ENCODE measurements around the gene SRPK3. TPM values are rescaled to one million over a fixed set of nuclear protein-coding genes. Genes with fewer than 3 reads are reported as not detected.

Gene SRPK3
- total RNA-seq, 6 experiments from 2014 or later = 0.14 to 0.51 (median 0.27) TPM

DNA sequence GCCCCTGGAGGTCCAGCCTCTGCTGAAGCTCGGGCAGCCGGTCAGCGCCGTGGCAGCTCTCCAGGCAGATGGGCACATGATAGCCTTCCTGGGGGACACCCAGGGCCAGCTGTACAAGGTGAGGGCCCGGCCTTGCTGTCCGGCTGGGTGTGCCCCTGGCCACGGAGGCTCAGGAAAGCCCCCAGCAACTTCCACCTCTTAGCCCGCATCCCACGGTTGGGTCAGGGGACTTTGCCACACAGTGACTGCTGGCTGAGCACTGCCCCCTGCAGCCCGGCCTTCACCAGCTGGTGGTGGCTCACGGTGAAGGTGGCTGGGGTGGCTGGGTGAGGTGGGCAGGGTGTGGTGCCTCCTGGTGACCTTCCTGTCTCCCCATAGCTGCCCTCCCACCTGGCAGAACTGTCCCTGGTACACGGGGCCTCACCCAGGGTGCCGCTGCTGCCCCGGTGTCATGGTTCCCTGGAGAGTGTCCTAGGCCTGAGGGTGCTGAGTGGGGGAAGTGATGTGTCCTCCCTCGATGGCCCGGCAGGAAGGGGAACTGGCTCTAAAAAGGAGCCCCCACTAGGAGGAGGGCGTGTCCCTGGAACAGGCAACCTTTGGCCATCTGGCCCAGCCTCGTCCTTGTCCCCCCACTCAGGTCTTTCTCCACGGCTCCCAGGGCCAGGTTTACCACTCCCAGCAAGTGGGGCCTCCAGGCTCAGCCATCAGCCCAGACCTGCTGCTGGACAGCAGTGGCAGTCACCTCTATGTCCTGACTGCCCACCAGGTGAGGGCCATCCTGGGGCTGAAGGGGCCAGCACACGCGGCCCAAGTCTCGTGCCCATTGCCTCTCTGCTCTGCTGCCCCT, 12.3 kb upstream of the SRPK3 start:
- Mint-ChIP-seq H3K4me3 (no peak overlapping the region), H3K27me3 (ENCODE audit: insufficient read depth) (no peaks in the 10 kb centered on the region), H3K4me1 (ENCODE audit: low read depth) (peaks cover 7% of the 10 kb centered on the region; the same call in 1 of the 2 replicates), H3K27ac (no peak overlapping the region), H3K9me3 (no peaks in the 10 kb centered on the region), H3K36me3 (ENCODE audit: low read depth) (no peaks in the 10 kb centered on the region)
- no peak for DNase-seq
- TF ChIP-seq, protein P1, sequence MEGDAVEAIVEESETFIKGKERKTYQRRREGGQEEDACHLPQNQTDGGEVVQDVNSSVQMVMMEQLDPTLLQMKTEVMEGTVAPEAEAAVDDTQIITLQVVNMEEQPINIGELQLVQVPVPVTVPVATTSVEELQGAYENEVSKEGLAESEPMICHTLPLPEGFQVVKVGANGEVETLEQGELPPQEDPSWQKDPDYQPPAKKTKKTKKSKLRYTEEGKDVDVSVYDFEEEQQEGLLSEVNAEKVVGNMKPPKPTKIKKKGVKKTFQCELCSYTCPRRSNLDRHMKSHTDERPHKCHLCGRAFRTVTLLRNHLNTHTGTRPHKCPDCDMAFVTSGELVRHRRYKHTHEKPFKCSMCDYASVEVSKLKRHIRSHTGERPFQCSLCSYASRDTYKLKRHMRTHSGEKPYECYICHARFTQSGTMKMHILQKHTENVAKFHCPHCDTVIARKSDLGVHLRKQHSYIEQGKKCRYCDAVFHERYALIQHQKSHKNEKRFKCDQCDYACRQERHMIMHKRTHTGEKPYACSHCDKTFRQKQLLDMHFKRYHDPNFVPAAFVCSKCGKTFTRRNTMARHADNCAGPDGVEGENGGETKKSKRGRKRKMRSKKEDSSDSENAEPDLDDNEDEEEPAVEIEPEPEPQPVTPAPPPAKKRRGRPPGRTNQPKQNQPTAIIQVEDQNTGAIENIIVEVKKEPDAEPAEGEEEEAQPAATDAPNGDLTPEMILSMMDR (IDR thresholded peaks at IDR 0.05) = no peak; the same call in 1 of the 2 replicates

DNA sequence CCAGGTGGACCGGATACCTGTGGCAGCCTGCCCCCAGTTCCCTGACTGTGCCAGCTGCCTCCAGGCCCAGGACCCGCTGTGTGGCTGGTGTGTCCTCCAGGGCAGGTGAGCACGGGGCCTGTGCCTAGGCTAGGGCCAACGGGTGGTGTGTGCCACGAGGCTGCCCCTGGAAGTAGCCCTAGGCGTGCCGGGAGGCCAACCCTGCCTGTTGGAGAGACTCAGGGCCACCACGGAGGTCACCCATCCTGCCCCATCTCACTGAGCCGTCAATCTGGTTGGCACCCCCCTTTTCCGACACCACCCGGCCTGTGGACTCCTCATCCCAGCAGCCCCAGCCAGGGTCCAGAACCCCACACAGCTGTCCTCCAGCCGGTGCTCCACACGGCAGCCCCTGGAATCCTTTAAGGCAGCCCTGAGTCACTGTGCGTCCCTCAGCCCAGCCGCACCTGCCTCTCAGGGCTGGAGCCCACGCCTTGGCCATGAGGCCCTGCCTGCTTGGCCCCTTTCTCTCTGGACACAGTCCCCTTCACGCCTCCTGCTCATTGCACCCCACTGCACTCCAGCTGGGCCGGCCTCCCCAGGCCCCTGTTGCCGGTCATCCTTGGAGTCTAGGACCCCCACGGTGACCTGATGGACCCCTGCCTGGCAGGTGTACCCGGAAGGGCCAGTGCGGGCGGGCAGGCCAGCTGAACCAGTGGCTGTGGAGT, 11.5 kb upstream of the SRPK3 start:
- H3K27ac Mint-ChIP-seq = no peak overlapping the region
- peaks cover 7% of the 10 kb centered on the region; the same call in 1 of the 2 replicates for H3K4me1 Mint-ChIP-seq (ENCODE audit: low read depth)
- no peak for DNase-seq
- H3K27me3 Mint-ChIP-seq (ENCODE audit: insufficient read depth) = no peaks in the 10 kb centered on the region
- no peaks in the 10 kb centered on the region for H3K36me3 Mint-ChIP-seq (ENCODE audit: low read depth)
- TF ChIP-seq, protein P1 (IDR thresholded peaks at IDR 0.05) = no peak
- H3K4me3 Mint-ChIP-seq = no peak overlapping the region
- no peaks in the 10 kb centered on the region for H3K9me3 Mint-ChIP-seq

DNA sequence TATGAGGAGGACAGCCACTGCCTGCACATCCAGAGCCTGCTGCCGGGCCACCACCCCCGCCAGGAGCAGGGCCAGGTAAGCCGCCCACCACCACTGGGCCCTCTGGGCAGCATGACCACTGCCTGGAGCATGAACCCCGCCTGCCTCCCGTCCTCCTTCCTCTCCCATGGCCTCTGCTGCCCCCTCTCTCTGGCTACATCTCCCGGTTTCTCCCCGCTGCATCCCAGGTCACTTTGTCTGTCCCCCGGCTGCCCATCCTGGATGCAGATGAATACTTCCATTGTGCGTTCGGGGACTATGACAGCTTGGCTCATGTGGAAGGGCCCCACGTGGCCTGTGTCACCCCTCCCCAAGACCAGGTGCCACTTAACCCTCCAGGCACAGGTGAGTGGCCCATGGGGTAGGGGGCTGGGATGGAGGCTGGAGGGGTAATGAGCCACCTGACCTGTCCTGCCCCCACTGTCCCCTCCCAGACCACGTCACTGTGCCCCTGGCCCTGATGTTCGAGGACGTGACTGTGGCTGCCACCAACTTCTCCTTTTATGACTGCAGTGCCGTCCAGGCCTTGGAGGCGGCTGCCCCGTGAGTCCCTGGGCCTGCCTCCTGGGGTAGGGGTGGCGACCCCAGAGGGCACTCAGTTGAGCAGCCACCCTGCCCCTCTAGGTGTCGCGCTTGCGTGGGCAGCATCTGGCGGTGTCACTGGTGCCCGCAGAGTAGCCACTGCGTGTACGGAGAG, 10.8 kb upstream of the SRPK3 start:
- peaks cover 7% of the 10 kb centered on the region; the same call in 1 of the 2 replicates for H3K4me1 Mint-ChIP-seq (ENCODE audit: low read depth)
- H3K9me3 Mint-ChIP-seq = no peaks in the 10 kb centered on the region
- DNase-seq = no peak
- H3K27me3 Mint-ChIP-seq (ENCODE audit: insufficient read depth) = no peaks in the 10 kb centered on the region
- no peak overlapping the region for H3K4me3 Mint-ChIP-seq
- H3K27ac Mint-ChIP-seq = no peak overlapping the region
- TF ChIP-seq, protein P1 (IDR thresholded peaks at IDR 0.05) = no peak
- no peaks in the 10 kb centered on the region for H3K36me3 Mint-ChIP-seq (ENCODE audit: low read depth)

DNA sequence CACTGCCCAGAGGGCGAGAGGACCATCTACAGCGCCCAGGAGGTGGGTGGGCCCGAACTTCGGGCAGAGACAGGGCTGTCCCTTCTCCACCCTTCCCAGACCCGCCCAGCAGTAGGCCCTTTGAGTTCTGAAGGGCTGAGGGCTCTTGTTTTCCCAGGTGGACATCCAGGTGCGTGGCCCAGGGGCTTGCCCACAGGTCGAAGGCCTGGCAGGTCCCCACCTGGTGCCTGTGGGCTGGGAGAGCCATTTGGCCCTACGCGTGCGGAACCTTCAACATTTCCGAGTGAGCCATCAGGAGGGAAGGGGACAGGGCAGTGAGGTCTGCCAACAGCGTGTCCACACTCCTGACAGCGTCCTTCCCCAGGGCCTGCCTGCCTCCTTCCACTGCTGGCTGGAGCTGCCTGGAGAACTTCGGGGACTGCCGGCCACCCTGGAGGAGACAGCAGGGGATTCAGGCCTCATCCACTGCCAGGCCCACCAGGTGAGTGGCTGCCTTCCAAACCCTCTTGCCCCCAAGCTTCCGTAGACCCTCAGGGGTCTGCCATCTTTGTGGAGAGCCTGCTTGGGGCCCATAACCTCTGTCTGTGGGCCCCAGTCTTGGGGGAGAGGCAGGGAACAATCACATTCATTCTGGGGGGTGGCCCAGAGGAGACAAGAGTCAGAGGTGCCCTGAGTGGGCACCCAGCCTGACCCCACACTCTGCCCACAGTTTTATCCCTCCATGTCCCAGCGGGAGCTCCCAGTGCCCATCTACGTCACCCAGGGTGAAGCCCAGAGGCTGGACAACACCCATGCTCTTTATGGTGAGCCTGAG, 10.0 kb upstream of the SRPK3 start:
- no peaks in the 10 kb centered on the region for H3K9me3 Mint-ChIP-seq

More for the DNA sequence above, 10.0 kb upstream of the SRPK3 start:
- Mint-ChIP-seq H3K36me3 (ENCODE audit: low read depth) (no peaks in the 10 kb centered on the region), H3K27ac (no peak overlapping the region), H3K4me3 (no peak overlapping the region), H3K4me1 (ENCODE audit: low read depth) (peaks cover 7% of the 10 kb centered on the region; the same call in 1 of the 2 replicates), H3K27me3 (ENCODE audit: insufficient read depth) (no peaks in the 10 kb centered on the region)
- TF ChIP-seq, protein P1 (IDR thresholded peaks at IDR 0.05) = no peak
- no peak for DNase-seq
